Spinal cord (tissue), 10 donors: ENCODE measurements around the gene TMEM219. TPM values are rescaled to one million over a fixed set of nuclear protein-coding genes. Genes with fewer than 3 reads are reported as not detected.

Source experiments
- DNase-seq, 6 donors: peaks; one replicate each; pipeline versions ENCODE4 v3.0.0 to v3.0.0-alpha.2; 2013 to 2015; ENCODE audit warnings: low spot score in 6 of 6, low read depth in 4 of 6
- H3K27ac ChIP-seq: one replicate; pipeline ENCODE4 v1.5.1; 2013; ENCODE audit warnings: low read depth, low read length, control low read depth
- H3K27me3 ChIP-seq: one replicate; pipeline ENCODE4 v1.6.1; 2013; ENCODE audit warnings: low read length; ENCODE audit not compliant: control insufficient read depth, insufficient read depth
- H3K36me3 ChIP-seq: one replicate; pipeline ENCODE4 v1.6.1; 2013; ENCODE audit warnings: low read length; ENCODE audit not compliant: control insufficient read depth, insufficient read depth
- H3K4me1 ChIP-seq: one replicate; pipeline ENCODE4 v1.6.1; 2013; ENCODE audit warnings: low read length; ENCODE audit not compliant: control insufficient read depth, insufficient read depth
- H3K4me3 ChIP-seq: one replicate; pipeline ENCODE4 v1.5.1; 2013; ENCODE audit warnings: low read depth, low read length, control low read depth
- H3K9me3 ChIP-seq: one replicate; pipeline ENCODE4 v1.6.1; 2013; ENCODE audit warnings: low read length; ENCODE audit not compliant: control insufficient read depth, insufficient read depth
- WGBS: methylation state at CpG from one replicate; pipeline ENCODE4 v1.1.5; 2013; ENCODE audit warnings: missing lambda C conversion rate; ENCODE audit not compliant: insufficient coverage; 5-methylcytosine and 5-hydroxymethylcytosine counted together
- polyA plus RNA-seq, 2 donors: library from polyadenylated mRNA; unstranded; fragments of 120-200 nt; gene quantifications; one replicate each; pipeline ENCODE4 v1.2.1, GENCODE V29; 2013; ENCODE audit not compliant: insufficient read length in 2 of 2
- total RNA-seq, 2 donors: library from RNA; depleted of rRNA in 1 of 2; stranded (reverse); fragments of 120-200 nt in 1 of 2; fragments of >200 nt in 1 of 2; gene quantifications; one replicate each; pipeline versions ENCODE4 v1.2.3 to v1.2.4, GENCODE V29; 2013 to 2014
- donor health status: healthy.

TMEM219 gene
- total and polyA plus RNA-seq, 4 donors, result 32.5 to 91.4 (median 83.3) TPM

GRCh38 chr16:29968205-29968604 is 6.3 kb downstream of the TMEM219 start:
- no peak for DNase-seq
- Histone ChIP-seq H3K4me1 (peaks cover 3% of the 10 kb centered on the region), H3K27me3 (no peaks in the 10 kb centered on the region), H3K4me3 (no peak overlapping the region), H3K36me3 (peaks cover 30% of the 10 kb centered on the region), H3K9me3 (no peaks in the 10 kb centered on the region), H3K27ac (no peak overlapping the region)
- WGBS, result 89% methylated on average over 2 of the region's 4 CpGs

DNA sequence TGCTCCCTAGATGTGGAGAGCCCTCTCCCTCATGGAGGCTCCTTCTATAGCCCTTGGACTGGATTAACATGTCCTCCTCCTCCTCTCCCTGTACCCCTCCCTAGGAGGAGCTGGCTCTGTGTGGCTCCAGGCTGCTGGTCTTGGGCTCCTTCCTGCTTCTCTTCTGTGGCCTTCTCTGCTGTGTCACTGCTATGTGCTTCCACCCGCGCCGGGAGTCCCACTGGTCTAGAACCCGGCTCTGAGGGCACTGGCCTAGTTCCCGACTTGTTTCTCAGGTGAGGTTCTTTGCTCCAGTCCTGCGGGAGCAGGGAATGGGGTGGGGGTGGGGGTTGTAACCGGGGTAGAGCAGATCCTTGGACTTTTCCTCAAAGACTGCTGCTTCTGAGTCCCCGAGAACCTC is 9.4 kb downstream of the TMEM219 start:
- Histone ChIP-seq H3K27ac (no peak overlapping the region), H3K4me3 (no peak overlapping the region), H3K4me1 (peaks cover 20% of the 10 kb centered on the region), H3K27me3 (no peaks in the 10 kb centered on the region), H3K9me3 (no peaks in the 10 kb centered on the region), H3K36me3 (peaks cover 30% of the 10 kb centered on the region)
- WGBS, result 96% methylated on average over 6 of the region's 8 CpGs
- no peak for DNase-seq

- H3K27ac ChIP-seq, result no peak overlapping the region
- H3K27me3 ChIP-seq, result no peaks in the 10 kb centered on the region
- 100% methylated on average over 1 of the region's 1 CpG for WGBS
- peaks cover 31% of the 10 kb centered on the region for H3K4me1 ChIP-seq
- no peak for DNase-seq
- no peak overlapping the region for H3K4me3 ChIP-seq
- H3K36me3 ChIP-seq, result peaks cover 35% of the 10 kb centered on the region
- H3K9me3 ChIP-seq, result no peaks in the 10 kb centered on the region
Observed at GRCh38 chr16:29972500-29972899, 10.6 kb downstream of the TMEM219 start.

DNA sequence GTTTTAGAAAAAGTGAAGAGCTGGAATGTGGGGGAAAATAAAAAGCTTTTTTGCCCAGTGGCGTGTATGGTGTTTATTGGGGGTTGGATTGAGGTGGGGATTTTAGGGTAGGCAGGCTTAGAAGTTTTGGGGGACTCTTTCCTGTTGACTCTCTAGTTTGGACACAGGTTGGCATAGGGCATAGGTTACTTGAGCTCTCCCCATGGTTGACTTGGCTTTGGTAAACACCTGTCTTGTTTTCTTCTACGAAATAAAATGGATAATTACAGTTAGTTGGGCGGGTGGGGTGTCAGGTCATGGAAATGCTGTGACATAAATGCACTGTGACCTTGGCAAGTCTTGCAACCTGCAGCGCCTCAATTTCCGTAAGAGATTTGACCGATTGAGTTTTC is 11.1 kb downstream of the TMEM219 start:
- WGBS, result 66% methylated on average over 6 of the region's 6 CpGs
- H3K36me3 ChIP-seq, result peaks cover 38% of the 10 kb centered on the region
- H3K4me1 ChIP-seq, result peaks cover 36% of the 10 kb centered on the region
- H3K4me3 ChIP-seq, result no peak overlapping the region
- H3K27me3 ChIP-seq, result no peaks in the 10 kb centered on the region
- H3K27ac ChIP-seq, result peak overlapping the region; percentile 52
- no peaks in the 10 kb centered on the region for H3K9me3 ChIP-seq
- no peak for DNase-seq

- H3K4me1 ChIP-seq, result peaks cover 37% of the 10 kb centered on the region
- H3K4me3 ChIP-seq, result peak within 1 kb of the TSS; percentile 98
- H3K9me3 ChIP-seq, result no peaks in the 10 kb centered on the region
- H3K27ac ChIP-seq, result peak within 1 kb of the TSS; percentile 96
- DNase-seq, result peak; percentile 95 to 100 (median 98)
- no peaks in the 10 kb centered on the region for H3K27me3 ChIP-seq
- H3K36me3 ChIP-seq, result peaks cover 42% of the 10 kb centered on the region
- WGBS, result under 1% methylated on average over 72 of the region's 75 CpGs
Observed at GRCh38 chr16:29973384-29974246, 11.7 kb downstream of the TMEM219 start, which contains the start of gene TAOK2. TAOK2 (plus strand) TSS chr16:29973868; CDS start chr16:29977773, 3,905 bp downstream.

- Histone ChIP-seq H3K27me3 (no peaks in the 10 kb centered on the region), H3K9me3 (no peaks in the 10 kb centered on the region), H3K4me3 (peak overlapping the region; percentile 98), H3K36me3 (peaks cover 42% of the 10 kb centered on the region), H3K27ac (peak overlapping the region; percentile 96), H3K4me1 (peaks cover 37% of the 10 kb centered on the region)
- DNase-seq, result peak in 2 of 6 donors; percentile 24 to 30
- WGBS, result 1% methylated on average over 20 of the region's 31 CpGs
Observed at GRCh38 chr16:29974291-29975133, 12.6 kb downstream of the TMEM219 start.

- Histone ChIP-seq H3K4me1 (peaks cover 37% of the 10 kb centered on the region), H3K27me3 (no peaks in the 10 kb centered on the region), H3K36me3 (peaks cover 42% of the 10 kb centered on the region), H3K9me3 (no peaks in the 10 kb centered on the region), H3K4me3 (peak overlapping the region; percentile 98), H3K27ac (no peak overlapping the region)
- no peak for DNase-seq
- 69% methylated on average over 4 of the region's 5 CpGs for WGBS
Observed at GRCh38 chr16:29975134-29975538, 13.3 kb downstream of the TMEM219 start.

- DNase-seq, result no peak
- H3K27ac ChIP-seq, result no peak overlapping the region
Observed at GRCh38 chr16:29975811-29976511, 14.1 kb downstream of the TMEM219 start.

More at GRCh38 chr16:29975811-29976511, 14.1 kb downstream of the TMEM219 start:
- H3K36me3 ChIP-seq, result peaks cover 39% of the 10 kb centered on the region
- H3K9me3 ChIP-seq, result no peaks in the 10 kb centered on the region
- 19% methylated on average over 6 of the region's 6 CpGs for WGBS
- peak overlapping the region; percentile 19 for H3K4me3 ChIP-seq
- H3K27me3 ChIP-seq, result no peaks in the 10 kb centered on the region
- H3K4me1 ChIP-seq, result peaks cover 37% of the 10 kb centered on the region
